Measurements from ENCODE around the gene CD52. TPM values are rescaled to one million over a fixed set of nuclear protein-coding genes. Genes with fewer than 3 reads are reported as not detected.

The CD52 gene
- total RNA-seq, 1 donor from 2014 or later: 7.3 TPM

GRCh38 chr1:26278724-26279455 is 38.9 kb upstream of the CD52 start:
- Histone ChIP-seq H3K4me3 (peak overlapping the region; percentile 76), H3K4me2 (peak overlapping the region; percentile 88), H3K4me1 (peaks cover 21% of the 10 kb centered on the region), H3K79me2 (ENCODE audit: low read depth) (peaks cover 23% of the 10 kb centered on the region), H4K20me1 (ENCODE audit: low read depth) (peaks cover 11% of the 10 kb centered on the region), H3K9ac (no peak overlapping the region), H2AFZ (replicated peaks) (no peak overlapping the region), H3K9me3 (ENCODE audit: low read depth) (no peaks in the 10 kb centered on the region), H3K36me3 (no peaks in the 10 kb centered on the region), H3K27me3 (no peaks in the 10 kb centered on the region), H3F3A (ENCODE audit: low read depth) (peaks cover 56% of the 10 kb centered on the region), H3K27ac (no peak overlapping the region)
- Mint-ChIP-seq H3K9me3 (no peaks in the 10 kb centered on the region), H3K27ac (peak overlapping the region; percentile 72), H3K4me1 (peaks cover 58% of the 10 kb centered on the region), H3K4me3 (peak overlapping the region; percentile 90), H3K27me3 (ENCODE audit: insufficient read depth, low read depth) (peaks cover 6% of the 10 kb centered on the region), H3K36me3 (peaks cover 30% of the 10 kb centered on the region)
- no peak for TF ChIP-seq EZH2phosphoT487 (IDR thresholded peaks at IDR 0.05)
- TF ChIP-seq EZH2 (IDR thresholded peaks at IDR 0.05): no peak
- TF ChIP-seq CTCF (IDR thresholded peaks at IDR 0.05): no peak
- peak; percentile 24 for DNase-seq (ENCODE audit: low spot score)

GRCh38 chr1:26279456-26280332 is 38.1 kb upstream of the CD52 start, which contains the start of gene SH3BGRL3:
Gene SH3BGRL3, plus strand, starts transcription at chr1:26280086. Its CDS starts 70 bp downstream, at chr1:26280156.
- peaks cover 11% of the 10 kb centered on the region for H4K20me1 ChIP-seq (ENCODE audit: low read depth)
- DNase-seq (ENCODE audit: low spot score): peak; percentile 91
- H3F3A ChIP-seq (ENCODE audit: low read depth): peaks cover 48% of the 10 kb centered on the region
- peaks cover 23% of the 10 kb centered on the region for H3K79me2 ChIP-seq (ENCODE audit: low read depth)
- no peaks in the 10 kb centered on the region for H3K9me3 Mint-ChIP-seq
- H3K4me1 ChIP-seq: peaks cover 21% of the 10 kb centered on the region
- H3K36me3 Mint-ChIP-seq: peaks cover 22% of the 10 kb centered on the region
- peaks cover 9% of the 10 kb centered on the region for H3K27me3 Mint-ChIP-seq (ENCODE audit: insufficient read depth, low read depth)
- peak within 1 kb of the TSS; percentile 12 for H3K9ac ChIP-seq
- TF ChIP-seq EZH2 (IDR thresholded peaks at IDR 0.05) (no peak), EZH2phosphoT487 (IDR thresholded peaks at IDR 0.05) (no peak), CTCF (IDR thresholded peaks at IDR 0.05) (peak; percentile 57)
- peaks cover 58% of the 10 kb centered on the region for H3K4me1 Mint-ChIP-seq
- peak within 1 kb of the TSS; percentile 90 for H3K4me3 Mint-ChIP-seq
- H3K27ac Mint-ChIP-seq: peak within 1 kb of the TSS; percentile 79
- peak within 1 kb of the TSS; percentile 50 for H3K27ac ChIP-seq
- no peaks in the 10 kb centered on the region for H3K27me3 ChIP-seq
- H3K9me3 ChIP-seq (ENCODE audit: low read depth): no peaks in the 10 kb centered on the region
- peak within 1 kb of the TSS; percentile 63 for H2AFZ ChIP-seq (replicated peaks)
- peak within 1 kb of the TSS; percentile 76 for H3K4me3 ChIP-seq
- H3K4me2 ChIP-seq: peak within 1 kb of the TSS; percentile 88
- no peaks in the 10 kb centered on the region for H3K36me3 ChIP-seq

GRCh38 chr1:26280333-26281042 is 37.3 kb upstream of the CD52 start:
- H3K9ac ChIP-seq: peak overlapping the region; percentile 12
- peaks cover 45% of the 10 kb centered on the region for H3F3A ChIP-seq (ENCODE audit: low read depth)
- no peaks in the 10 kb centered on the region for H3K36me3 ChIP-seq
- H3K9me3 Mint-ChIP-seq: no peaks in the 10 kb centered on the region
- peaks cover 20% of the 10 kb centered on the region for H3K36me3 Mint-ChIP-seq
- no peak overlapping the region for H2AFZ ChIP-seq (replicated peaks)
- H4K20me1 ChIP-seq (ENCODE audit: low read depth): peaks cover 11% of the 10 kb centered on the region
- peak overlapping the region; percentile 50 for H3K27ac ChIP-seq
- no peak for DNase-seq (ENCODE audit: low spot score)
- TF ChIP-seq CTCF (IDR thresholded peaks at IDR 0.05) (no peak), EZH2 (IDR thresholded peaks at IDR 0.05) (no peak), EZH2phosphoT487 (IDR thresholded peaks at IDR 0.05) (no peak)
- H3K27me3 ChIP-seq: no peaks in the 10 kb centered on the region
- peaks cover 23% of the 10 kb centered on the region for H3K79me2 ChIP-seq (ENCODE audit: low read depth)
- peak overlapping the region; percentile 79 for H3K27ac Mint-ChIP-seq
- peaks cover 9% of the 10 kb centered on the region for H3K27me3 Mint-ChIP-seq (ENCODE audit: insufficient read depth, low read depth)
- peak overlapping the region; percentile 90 for H3K4me3 Mint-ChIP-seq
- peak overlapping the region; percentile 88 for H3K4me2 ChIP-seq
- H3K4me3 ChIP-seq: peak overlapping the region; percentile 76
- no peaks in the 10 kb centered on the region for H3K9me3 ChIP-seq (ENCODE audit: low read depth)
- peaks cover 24% of the 10 kb centered on the region for H3K4me1 ChIP-seq
- H3K4me1 Mint-ChIP-seq: peaks cover 59% of the 10 kb centered on the region

All from neural progenitor cell (in vitro differentiated cells).